Stomach smooth muscle (tissue), 2 donors: ENCODE measurements around the gene CDH12.

Source experiments
- H3K27ac ChIP-seq: one replicate; pipeline ENCODE4 v1.7.0; 2013; ENCODE audit warnings: mild to moderate bottlenecking, low read length, inconsistent platforms
- H3K27me3 ChIP-seq, 2 donors: one replicate each; pipeline ENCODE4 v1.7.0; 2013; ENCODE audit warnings: low read length in 2 of 2; ENCODE audit not compliant: insufficient read depth in 2 of 2, control insufficient read depth in 1 of 2
- H3K36me3 ChIP-seq, 2 donors: one replicate each; pipeline ENCODE4 v1.7.0; 2013; ENCODE audit warnings: low read length in 2 of 2; ENCODE audit not compliant: control insufficient read depth in 2 of 2, insufficient read depth in 2 of 2
- H3K4me1 ChIP-seq: one replicate; pipeline ENCODE4 v1.7.0; 2013; ENCODE audit warnings: low read length; ENCODE audit not compliant: control insufficient read depth, insufficient read depth
- H3K4me3 ChIP-seq, 2 donors: one replicate each; pipeline ENCODE4 v1.7.0; 2013; ENCODE audit warnings: low read length in 2 of 2
- H3K9ac ChIP-seq, 2 donors: one replicate each; pipeline ENCODE4 v1.7.0; 2013; ENCODE audit warnings: low read length in 2 of 2, mild to moderate bottlenecking in 1 of 2
- H3K9me3 ChIP-seq, 2 donors: one replicate each; pipeline ENCODE4 v1.7.0; 2013; ENCODE audit warnings: low read length in 2 of 2; ENCODE audit not compliant: control insufficient read depth in 2 of 2
- donor health status: healthy.
- donor health status: Pancreatic carcinoma.

The CDH12 gene

GRCh38 chr5:22846693-22847092 is 6.5 kb downstream of the CDH12 start:
- H3K4me3 ChIP-seq, result no peak overlapping the region
- no peaks in the 10 kb centered on the region for H3K9me3 ChIP-seq
- H3K27ac ChIP-seq, result no peak overlapping the region
- H3K4me1 ChIP-seq, result no peaks in the 10 kb centered on the region
- H3K27me3 ChIP-seq, result peaks cover 0 to 4% of the 10 kb centered on the region in 2 donors
- H3K9ac ChIP-seq, result no peak overlapping the region
- H3K36me3 ChIP-seq, result no peaks in the 10 kb centered on the region

- Histone ChIP-seq H3K4me1 (no peaks in the 10 kb centered on the region), H3K9ac (no peak overlapping the region), H3K27ac (no peak overlapping the region), H3K9me3 (no peaks in the 10 kb centered on the region), H3K36me3 (no peaks in the 10 kb centered on the region), H3K4me3 (no peak overlapping the region), H3K27me3 (no peaks in the 10 kb centered on the region)
These were observed 8.5 kb downstream of the CDH12 start for GRCh38 chr5:22844636-22845035.

- Histone ChIP-seq H3K9ac (no peak overlapping the region), H3K9me3 (no peaks in the 10 kb centered on the region), H3K36me3 (no peaks in the 10 kb centered on the region), H3K4me1 (no peaks in the 10 kb centered on the region), H3K27me3 (no peaks in the 10 kb centered on the region), H3K27ac (no peak overlapping the region), H3K4me3 (no peak overlapping the region)
These were observed 9.0 kb downstream of the CDH12 start for GRCh38 chr5:22844155-22844554.

GRCh38 chr5:22842574-22842973 is 10.6 kb downstream of the CDH12 start:
- no peaks in the 10 kb centered on the region for H3K4me1 ChIP-seq
- no peak overlapping the region for H3K27ac ChIP-seq
- no peaks in the 10 kb centered on the region for H3K9me3 ChIP-seq
- no peaks in the 10 kb centered on the region for H3K36me3 ChIP-seq
- H3K9ac ChIP-seq, result no peak overlapping the region
- H3K4me3 ChIP-seq, result no peak overlapping the region
- H3K27me3 ChIP-seq, result no peaks in the 10 kb centered on the region

- H3K4me1 ChIP-seq, result no peaks in the 10 kb centered on the region
- H3K27ac ChIP-seq, result no peak overlapping the region
- no peak overlapping the region for H3K9ac ChIP-seq
- H3K27me3 ChIP-seq, result no peaks in the 10 kb centered on the region
- H3K9me3 ChIP-seq, result no peaks in the 10 kb centered on the region
- H3K4me3 ChIP-seq, result no peak overlapping the region
- no peaks in the 10 kb centered on the region for H3K36me3 ChIP-seq
These were observed 15.3 kb downstream of the CDH12 start for GRCh38 chr5:22837803-22838202.

GRCh38 chr5:22835686-22836085 is 17.5 kb downstream of the CDH12 start:
- Histone ChIP-seq H3K27ac (no peak overlapping the region), H3K9ac (no peak overlapping the region), H3K36me3 (no peaks in the 10 kb centered on the region), H3K9me3 (no peaks in the 10 kb centered on the region), H3K4me1 (no peaks in the 10 kb centered on the region), H3K27me3 (no peaks in the 10 kb centered on the region), H3K4me3 (no peak overlapping the region)

- H3K36me3 ChIP-seq, result no peaks in the 10 kb centered on the region
- no peaks in the 10 kb centered on the region for H3K9me3 ChIP-seq
- H3K27ac ChIP-seq, result no peak overlapping the region
- H3K4me3 ChIP-seq, result no peak overlapping the region
- no peaks in the 10 kb centered on the region for H3K4me1 ChIP-seq
- no peaks in the 10 kb centered on the region for H3K27me3 ChIP-seq
- no peak overlapping the region for H3K9ac ChIP-seq
These were observed 59.7 kb downstream of the CDH12 start for GRCh38 chr5:22793463-22793862.

- Histone ChIP-seq H3K9me3 (no peaks in the 10 kb centered on the region), H3K27me3 (no peaks in the 10 kb centered on the region), H3K27ac (no peak overlapping the region), H3K4me3 (no peak overlapping the region), H3K36me3 (no peaks in the 10 kb centered on the region), H3K9ac (no peak overlapping the region), H3K4me1 (no peaks in the 10 kb centered on the region)
These were observed 65.3 kb downstream of the CDH12 start for GRCh38 chr5:22787807-22788206.

GRCh38 chr5:22787398-22787797 is 65.7 kb downstream of the CDH12 start:
- Histone ChIP-seq H3K9me3 (no peaks in the 10 kb centered on the region), H3K27me3 (no peaks in the 10 kb centered on the region), H3K4me3 (no peak overlapping the region), H3K9ac (no peak overlapping the region), H3K27ac (no peak overlapping the region), H3K4me1 (no peaks in the 10 kb centered on the region), H3K36me3 (no peaks in the 10 kb centered on the region)

- no peak overlapping the region for H3K4me3 ChIP-seq
- no peak overlapping the region for H3K27ac ChIP-seq
- no peak overlapping the region for H3K9ac ChIP-seq
- H3K27me3 ChIP-seq, result no peaks in the 10 kb centered on the region
- H3K9me3 ChIP-seq, result no peaks in the 10 kb centered on the region
- no peaks in the 10 kb centered on the region for H3K4me1 ChIP-seq
- no peaks in the 10 kb centered on the region for H3K36me3 ChIP-seq
These were observed 72.4 kb downstream of the CDH12 start for GRCh38 chr5:22780756-22781155.

- Histone ChIP-seq H3K9ac (no peak overlapping the region), H3K4me3 (no peak overlapping the region), H3K27ac (no peak overlapping the region), H3K27me3 (no peaks in the 10 kb centered on the region), H3K9me3 (no peaks in the 10 kb centered on the region), H3K36me3 (no peaks in the 10 kb centered on the region), H3K4me1 (no peaks in the 10 kb centered on the region)
These were observed 73.6 kb downstream of the CDH12 start for GRCh38 chr5:22779499-22779898.

GRCh38 chr5:22776285-22776684 is 76.9 kb downstream of the CDH12 start:
- no peak overlapping the region for H3K4me3 ChIP-seq
- no peak overlapping the region for H3K9ac ChIP-seq
- no peaks in the 10 kb centered on the region for H3K4me1 ChIP-seq
- H3K27ac ChIP-seq, result no peak overlapping the region
- H3K9me3 ChIP-seq, result no peaks in the 10 kb centered on the region
- H3K36me3 ChIP-seq, result no peaks in the 10 kb centered on the region
- no peaks in the 10 kb centered on the region for H3K27me3 ChIP-seq
